ENCODE measurements around the gene FLNC. TPM values are rescaled to one million over a fixed set of nuclear protein-coding genes. Genes with fewer than 3 reads are reported as not detected.

FLNC gene
- total RNA-seq, 3 donors from 2014 or later (not counting 1 experiment from before 2014, with no cell fraction given) = 0.05 to 0.25 TPM; not detected in 1

GRCh38 chr7:128826916-128827247 lies 3.3 kb upstream of the FLNC start:
- H3K27me3 ChIP-seq (ENCODE audit: control insufficient read depth, insufficient read depth, low read length) = peaks cover 18% of the 10 kb centered on the region
- H3K4me1 ChIP-seq (ENCODE audit: control insufficient read depth, insufficient read depth, low read length) = peaks cover 22% of the 10 kb centered on the region
- H3K9me3 Mint-ChIP-seq = no peaks in the 10 kb centered on the region
- DNase-seq (no peak), ATAC-seq (no peak)
- no peak overlapping the region for H3K27ac ChIP-seq (ENCODE audit: low read length)
- no peak overlapping the region for H3K4me3 Mint-ChIP-seq
- H3K36me3 Mint-ChIP-seq = no peaks in the 10 kb centered on the region
- peaks cover 0 to 20% of the 10 kb centered on the region in 2 donors for H3K4me1 Mint-ChIP-seq
- no peak overlapping the region for H3K4me3 ChIP-seq (ENCODE audit: low read length)
- TF ChIP-seq CTCF (IDR thresholded peaks at IDR 0.05) = no peak
- intact Hi-C loops (cut with micrococcal nuclease) = no loop called here
- peaks cover 0 to 30% of the 10 kb centered on the region in 2 donors for H3K27me3 Mint-ChIP-seq (ENCODE audit: low read depth in 2 of 2)
- no peaks in the 10 kb centered on the region for H3K9me3 ChIP-seq (ENCODE audit: control insufficient read depth, insufficient read depth, low read length)
- WGBS (ENCODE audit: insufficient coverage) = 44% methylated on average over 1 of the region's 1 CpG
- no peak overlapping the region for H3K27ac Mint-ChIP-seq
- no peaks in the 10 kb centered on the region for H3K36me3 ChIP-seq (ENCODE audit: control insufficient read depth, insufficient read depth, low read length)

GRCh38 chr7:128827248-128827958 lies 2.8 kb upstream of the FLNC start:
- ATAC-seq (no peak), DNase-seq (no peak)
- H3K36me3 Mint-ChIP-seq = no peaks in the 10 kb centered on the region
- H3K27me3 Mint-ChIP-seq (ENCODE audit: low read depth in 2 of 2) = peaks cover 0 to 30% of the 10 kb centered on the region in 2 donors
- Histone ChIP-seq H3K27me3 (ENCODE audit: control insufficient read depth, insufficient read depth, low read length) (peaks cover 19% of the 10 kb centered on the region), H3K36me3 (ENCODE audit: control insufficient read depth, insufficient read depth, low read length) (no peaks in the 10 kb centered on the region), H3K9me3 (ENCODE audit: control insufficient read depth, insufficient read depth, low read length) (no peaks in the 10 kb centered on the region), H3K4me3 (ENCODE audit: low read length) (no peak overlapping the region), H3K27ac (ENCODE audit: low read length) (no peak overlapping the region), H3K4me1 (ENCODE audit: control insufficient read depth, insufficient read depth, low read length) (peaks cover 22% of the 10 kb centered on the region)
- TF ChIP-seq CTCF (IDR thresholded peaks at IDR 0.05) = no peak
- peaks cover 0 to 20% of the 10 kb centered on the region in 2 donors for H3K4me1 Mint-ChIP-seq
- intact Hi-C loops (cut with micrococcal nuclease) = no loop called here
- H3K4me3 Mint-ChIP-seq = no peak overlapping the region
- H3K9me3 Mint-ChIP-seq = no peaks in the 10 kb centered on the region
- no peak overlapping the region for H3K27ac Mint-ChIP-seq
- 91% methylated on average over 17 of the region's 17 CpGs for WGBS (ENCODE audit: insufficient coverage)

- no peaks in the 10 kb centered on the region for H3K9me3 Mint-ChIP-seq
- H3K27me3 ChIP-seq (ENCODE audit: control insufficient read depth, insufficient read depth, low read length) = peaks cover 25% of the 10 kb centered on the region
- WGBS (ENCODE audit: insufficient coverage) = 87% methylated on average over 9 of the region's 10 CpGs
- H3K4me1 ChIP-seq (ENCODE audit: control insufficient read depth, insufficient read depth, low read length) = peaks cover 22% of the 10 kb centered on the region
- H3K9me3 ChIP-seq (ENCODE audit: control insufficient read depth, insufficient read depth, low read length) = no peaks in the 10 kb centered on the region
- H3K36me3 ChIP-seq (ENCODE audit: control insufficient read depth, insufficient read depth, low read length) = no peaks in the 10 kb centered on the region
- DNase-seq = no peak
- H3K36me3 Mint-ChIP-seq = no peaks in the 10 kb centered on the region
- H3K27ac ChIP-seq (ENCODE audit: low read length) = no peak overlapping the region
- intact Hi-C loops (cut with micrococcal nuclease) = no loop called here
- no peak for TF ChIP-seq CTCF (IDR thresholded peaks at IDR 0.05)
- H3K27me3 Mint-ChIP-seq (ENCODE audit: low read depth in 2 of 2) = peaks cover 0 to 30% of the 10 kb centered on the region in 2 donors
- H3K4me3 ChIP-seq (ENCODE audit: low read length) = no peak overlapping the region
- ATAC-seq = no peak
- no peak overlapping the region for H3K27ac Mint-ChIP-seq
- H3K4me1 Mint-ChIP-seq = peaks cover 0 to 20% of the 10 kb centered on the region in 2 donors
- no peak overlapping the region for H3K4me3 Mint-ChIP-seq
Measured at GRCh38 chr7:128827971-128828711, 2.1 kb upstream of the FLNC start.

All from natural killer cell (primary cell).